Measurements from ENCODE around the gene ARHGAP23. TPM values are rescaled to one million over a fixed set of nuclear protein-coding genes. Genes with fewer than 3 reads are reported as not detected.

Gene ARHGAP23
- total RNA-seq, 3 donors from 2014 or later (not counting 1 experiment from before 2014, with no cell fraction given) = 0.19 to 1.8 (median 1.7) TPM

DNA sequence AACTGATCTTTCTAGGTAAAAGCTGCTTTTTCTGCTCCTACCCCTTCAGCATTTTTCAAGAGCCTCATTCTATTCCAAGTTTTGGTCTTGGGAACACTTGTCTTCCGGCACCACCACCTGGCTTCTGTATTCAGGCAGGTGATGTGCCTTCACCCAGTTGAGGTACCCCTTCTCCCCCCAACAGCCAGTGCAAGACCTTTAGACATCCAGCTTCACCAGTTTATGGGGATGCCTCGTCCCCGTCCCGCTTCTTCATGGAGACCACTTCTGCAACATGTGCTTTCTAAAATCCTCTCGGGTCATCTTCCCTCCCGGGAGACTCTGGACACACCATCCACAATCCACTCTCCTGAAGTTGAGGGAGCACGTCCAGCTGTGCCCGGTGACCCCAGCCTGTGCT lies 107.6 kb downstream of the ARHGAP23 start:
- WGBS (ENCODE audit: insufficient coverage) = 84% methylated on average over 8 of the region's 8 CpGs
- no peaks in the 10 kb centered on the region for H3K4me1 Mint-ChIP-seq

DNA sequence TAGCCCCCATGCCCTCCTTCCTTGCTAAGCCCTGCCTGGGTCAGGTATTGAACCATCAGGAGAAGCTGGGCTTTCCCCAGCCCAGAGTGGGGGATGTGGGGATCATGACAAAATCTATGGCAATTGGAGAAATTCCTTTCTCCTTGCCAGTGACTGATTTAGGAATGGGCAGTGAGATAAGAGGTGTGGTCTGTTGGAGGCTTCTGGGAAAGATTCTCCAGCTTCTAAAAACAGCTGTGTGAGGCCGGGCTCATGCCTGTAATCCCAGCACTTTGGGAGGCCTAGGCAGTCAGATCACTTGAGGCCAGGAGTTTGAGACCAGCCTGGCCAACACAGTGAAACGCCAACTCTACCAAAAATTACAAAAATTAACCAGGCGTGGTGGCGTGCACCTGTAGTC lies 108.4 kb downstream of the ARHGAP23 start:
- H3K4me3 Mint-ChIP-seq = no peak overlapping the region
- intact Hi-C loops (cut with micrococcal nuclease) = no loop called here
- H3K27me3 ChIP-seq (ENCODE audit: control insufficient read depth, insufficient read depth, low read length) = no peaks in the 10 kb centered on the region
- no peaks in the 10 kb centered on the region for H3K9me3 ChIP-seq (ENCODE audit: control insufficient read depth, insufficient read depth, low read length)
- H3K27me3 Mint-ChIP-seq (ENCODE audit: low read depth in 2 of 2) = peaks cover 11 to 14% of the 10 kb centered on the region in 2 donors
- no peak overlapping the region for H3K4me3 ChIP-seq (ENCODE audit: low read length)
- no peaks in the 10 kb centered on the region for H3K9me3 Mint-ChIP-seq
- no peaks in the 10 kb centered on the region for H3K4me1 Mint-ChIP-seq
- no peak overlapping the region for H3K27ac ChIP-seq (ENCODE audit: low read length)
- DNase-seq = no peak
- no peaks in the 10 kb centered on the region for H3K36me3 ChIP-seq (ENCODE audit: control insufficient read depth, insufficient read depth, low read length)
- TF ChIP-seq, protein P1, sequence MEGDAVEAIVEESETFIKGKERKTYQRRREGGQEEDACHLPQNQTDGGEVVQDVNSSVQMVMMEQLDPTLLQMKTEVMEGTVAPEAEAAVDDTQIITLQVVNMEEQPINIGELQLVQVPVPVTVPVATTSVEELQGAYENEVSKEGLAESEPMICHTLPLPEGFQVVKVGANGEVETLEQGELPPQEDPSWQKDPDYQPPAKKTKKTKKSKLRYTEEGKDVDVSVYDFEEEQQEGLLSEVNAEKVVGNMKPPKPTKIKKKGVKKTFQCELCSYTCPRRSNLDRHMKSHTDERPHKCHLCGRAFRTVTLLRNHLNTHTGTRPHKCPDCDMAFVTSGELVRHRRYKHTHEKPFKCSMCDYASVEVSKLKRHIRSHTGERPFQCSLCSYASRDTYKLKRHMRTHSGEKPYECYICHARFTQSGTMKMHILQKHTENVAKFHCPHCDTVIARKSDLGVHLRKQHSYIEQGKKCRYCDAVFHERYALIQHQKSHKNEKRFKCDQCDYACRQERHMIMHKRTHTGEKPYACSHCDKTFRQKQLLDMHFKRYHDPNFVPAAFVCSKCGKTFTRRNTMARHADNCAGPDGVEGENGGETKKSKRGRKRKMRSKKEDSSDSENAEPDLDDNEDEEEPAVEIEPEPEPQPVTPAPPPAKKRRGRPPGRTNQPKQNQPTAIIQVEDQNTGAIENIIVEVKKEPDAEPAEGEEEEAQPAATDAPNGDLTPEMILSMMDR (IDR thresholded peaks at IDR 0.05) = no peak
- 88% methylated on average over 4 of the region's 4 CpGs for WGBS (ENCODE audit: insufficient coverage)
- H3K27ac Mint-ChIP-seq = no peak overlapping the region
- ATAC-seq = no peak
- no peaks in the 10 kb centered on the region for H3K4me1 ChIP-seq (ENCODE audit: control insufficient read depth, insufficient read depth, low read length)
- no peaks in the 10 kb centered on the region for H3K36me3 Mint-ChIP-seq

More for the DNA sequence above, 107.6 kb downstream of the ARHGAP23 start:
- Histone ChIP-seq H3K36me3 (ENCODE audit: control insufficient read depth, insufficient read depth, low read length) (no peaks in the 10 kb centered on the region), H3K9me3 (ENCODE audit: control insufficient read depth, insufficient read depth, low read length) (no peaks in the 10 kb centered on the region), H3K27ac (ENCODE audit: low read length) (no peak overlapping the region), H3K27me3 (ENCODE audit: control insufficient read depth, insufficient read depth, low read length) (no peaks in the 10 kb centered on the region), H3K4me1 (ENCODE audit: control insufficient read depth, insufficient read depth, low read length) (no peaks in the 10 kb centered on the region), H3K4me3 (ENCODE audit: low read length) (no peak overlapping the region)
- TF ChIP-seq, protein P1 (IDR thresholded peaks at IDR 0.05) = no peak
- ATAC-seq = no peak
- peaks cover 11 to 15% of the 10 kb centered on the region in 2 donors for H3K27me3 Mint-ChIP-seq (ENCODE audit: low read depth in 2 of 2)
- intact Hi-C loops (cut with micrococcal nuclease) = no loop called here
- no peak for DNase-seq
- no peaks in the 10 kb centered on the region for H3K36me3 Mint-ChIP-seq
- H3K9me3 Mint-ChIP-seq = no peaks in the 10 kb centered on the region
- no peak overlapping the region for H3K4me3 Mint-ChIP-seq
- H3K27ac Mint-ChIP-seq = no peak overlapping the region

DNA sequence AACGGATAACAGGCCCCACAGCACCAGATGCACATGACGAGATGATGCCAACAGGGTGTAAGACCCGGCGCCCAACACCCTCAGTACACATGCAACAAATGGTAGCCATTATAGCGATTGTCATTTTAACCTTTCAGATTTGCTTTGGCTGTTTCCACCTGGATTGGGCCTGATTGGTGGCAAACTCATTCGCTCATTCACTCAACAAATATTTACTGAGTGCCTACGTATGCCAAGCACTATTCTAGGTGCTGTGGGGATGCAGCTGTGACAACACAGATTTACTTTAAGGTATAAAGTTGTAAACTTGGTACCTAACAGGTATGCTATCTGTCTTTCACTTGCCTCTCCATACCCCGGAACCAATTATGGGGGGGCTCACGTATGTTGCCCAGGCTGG lies 110.6 kb downstream of the ARHGAP23 start:
- intact Hi-C loops (cut with micrococcal nuclease) = no loop called here
- H3K27ac ChIP-seq (ENCODE audit: low read length) = no peak overlapping the region
- TF ChIP-seq, protein P1 (IDR thresholded peaks at IDR 0.05) = no peak
- Mint-ChIP-seq H3K9me3 (no peaks in the 10 kb centered on the region), H3K4me1 (no peaks in the 10 kb centered on the region), H3K27ac (no peak overlapping the region), H3K27me3 (ENCODE audit: low read depth in 2 of 2) (peaks cover 8 to 11% of the 10 kb centered on the region in 2 donors), H3K36me3 (no peaks in the 10 kb centered on the region), H3K4me3 (no peak overlapping the region)
- no peaks in the 10 kb centered on the region for H3K4me1 ChIP-seq (ENCODE audit: control insufficient read depth, insufficient read depth, low read length)
- H3K4me3 ChIP-seq (ENCODE audit: low read length) = no peak overlapping the region
- WGBS (ENCODE audit: insufficient coverage) = 91% methylated on average over 9 of the region's 9 CpGs
- DNase-seq (no peak), ATAC-seq (no peak)
- no peaks in the 10 kb centered on the region for H3K27me3 ChIP-seq (ENCODE audit: control insufficient read depth, insufficient read depth, low read length)
- no peaks in the 10 kb centered on the region for H3K36me3 ChIP-seq (ENCODE audit: control insufficient read depth, insufficient read depth, low read length)
- H3K9me3 ChIP-seq (ENCODE audit: control insufficient read depth, insufficient read depth, low read length) = no peaks in the 10 kb centered on the region

GRCh38 chr17:38539386-38539785 lies 111.1 kb downstream of the ARHGAP23 start:
- Mint-ChIP-seq H3K27ac (no peak overlapping the region), H3K9me3 (no peaks in the 10 kb centered on the region), H3K4me3 (no peak overlapping the region), H3K36me3 (no peaks in the 10 kb centered on the region), H3K27me3 (ENCODE audit: low read depth in 2 of 2) (peaks cover 8 to 11% of the 10 kb centered on the region in 2 donors), H3K4me1 (no peaks in the 10 kb centered on the region)
- ATAC-seq = no peak
- Histone ChIP-seq H3K27ac (ENCODE audit: low read length) (no peak overlapping the region), H3K4me1 (ENCODE audit: control insufficient read depth, insufficient read depth, low read length) (no peaks in the 10 kb centered on the region), H3K9me3 (ENCODE audit: control insufficient read depth, insufficient read depth, low read length) (no peaks in the 10 kb centered on the region), H3K36me3 (ENCODE audit: control insufficient read depth, insufficient read depth, low read length) (no peaks in the 10 kb centered on the region), H3K27me3 (ENCODE audit: control insufficient read depth, insufficient read depth, low read length) (no peaks in the 10 kb centered on the region), H3K4me3 (ENCODE audit: low read length) (no peak overlapping the region)
- DNase-seq = no peak
- TF ChIP-seq, protein P1 (IDR thresholded peaks at IDR 0.05) = no peak
- WGBS (ENCODE audit: insufficient coverage) = 81% methylated on average over 8 of the region's 8 CpGs
- intact Hi-C loops (cut with micrococcal nuclease) = no loop called here
